OCI-LY3 (cell line): ENCODE results near the gene SERPINA1.

Experiments used
- H2AFZ ChIP-seq: fragments of 200-600, 300-600 bp; shearing (Covaris generic); 2 replicates; pipeline ENCODE4 v1.6.0; 2014; ENCODE audit warnings: antibody characterized with exemption, low read depth, low read length
- H3K27ac ChIP-seq: fragments of 200-600, 300-600 bp; sonication (generic); 2 replicates; pipeline ENCODE4 v1.5.1; 2014; ENCODE audit warnings: mild to moderate bottlenecking, low read length, moderate library complexity, mixed read lengths
- H3K27me3 ChIP-seq: fragments of 200-600, 300-600 bp; sonication (generic); 2 replicates; pipeline ENCODE4 v1.6.1; 2014; ENCODE audit warnings: low read depth, low read length, mixed read lengths
- H3K36me3 ChIP-seq: fragments of 200-600, 300-600 bp; sonication (generic); replicated peaks from 2 replicates; pipeline ENCODE3; 2014; ENCODE audit warnings: low read depth, low read length, mixed read lengths
- H3K4me1 ChIP-seq: fragments of 300-600, 200-600 bp; sonication (generic); 2 replicates; pipeline ENCODE4 v1.6.1; 2014; ENCODE audit warnings: low read length, mixed read lengths
- H3K4me2 ChIP-seq: fragments of 200-600, 300-600 bp; sonication (generic); 2 replicates; pipeline ENCODE4 v1.6.1; 2014; ENCODE audit warnings: low read length, mixed read lengths
- H3K4me3 ChIP-seq: fragments of 300-600, 200-600 bp; sonication (generic); 2 replicates; pipeline ENCODE4 v1.5.1; 2014; ENCODE audit warnings: antibody characterized with exemption, mild to moderate bottlenecking, low read length, moderate library complexity
- H3K79me2 ChIP-seq: fragments of 300-600, 200-600 bp; shearing (Covaris generic); 2 replicates; pipeline ENCODE4 v1.6.1; 2014; ENCODE audit warnings: mild to moderate bottlenecking, low read length, mixed read lengths
- H3K9ac ChIP-seq: fragments of 300-600, 200-600 bp; shearing (Covaris generic); 2 replicates; pipeline ENCODE4 v1.6.0; 2014; ENCODE audit warnings: mild to moderate bottlenecking, low read length, moderate library complexity
- H3K9me3 ChIP-seq: fragments of 200-600, 300-600 bp; shearing (Covaris generic); 2 replicates; pipeline ENCODE4 v1.6.1; 2014; ENCODE audit warnings: low read length, mixed read lengths; ENCODE audit not compliant: insufficient read depth
- H4K20me1 ChIP-seq: fragments of 200-600, 300-600 bp; sonication (generic); 2 replicates; pipeline ENCODE4 v1.6.1; 2016; ENCODE audit warnings: low read length, mixed read lengths; ENCODE audit not compliant: insufficient read depth
- CTCF ChIP-seq: fragments of 200-600, 300-600 bp; sonication (generic); IDR thresholded peaks from 2 replicates; pipeline ENCODE4 v1.5.1; 2014; ENCODE audit warnings: antibody characterized with exemption, low read length, low read depth
- EZH2phosphoT487 ChIP-seq: fragments of 200-600 bp; shearing (Covaris generic); IDR thresholded peaks from 2 replicates; pipeline ENCODE4 v1.6.1; 2018; ENCODE audit warnings: antibody characterized with exemption, mixed run types, low read depth

The SERPINA1 gene

GRCh38 chr14:94338023-94338422, 50.4 kb downstream of the SERPINA1 start:
- TF ChIP-seq EZH2phosphoT487 = no peak
- TF ChIP-seq CTCF = no peak
- H3K27ac ChIP-seq = no peak overlapping the region

GRCh38 chr14:94337274-94337673, 51.1 kb downstream of the SERPINA1 start:
- Histone ChIP-seq H4K20me1 (no peaks in the 10 kb centered on the region), H2AFZ (no peak overlapping the region), H3K4me3 (no peak overlapping the region), H3K79me2 (no peaks in the 10 kb centered on the region), H3K27ac (no peak overlapping the region), H3K27me3 (no peaks in the 10 kb centered on the region), H3K9me3 (peaks cover 8% of the 10 kb centered on the region), H3K36me3 (peaks cover 7% of the 10 kb centered on the region), H3K4me2 (no peak overlapping the region), H3K9ac (no peak overlapping the region), H3K4me1 (peaks cover 8% of the 10 kb centered on the region; the same call in 1 of the 2 replicates)
- no peak for TF ChIP-seq EZH2phosphoT487
- TF ChIP-seq CTCF = no peak

More at GRCh38 chr14:94338023-94338422, 50.4 kb downstream of the SERPINA1 start:
- peaks cover 8% of the 10 kb centered on the region for H3K9me3 ChIP-seq
- H2AFZ ChIP-seq = no peak overlapping the region
- H3K79me2 ChIP-seq = no peaks in the 10 kb centered on the region
- H4K20me1 ChIP-seq = no peaks in the 10 kb centered on the region
- H3K4me3 ChIP-seq = no peak overlapping the region
- no peak overlapping the region for H3K4me2 ChIP-seq
- H3K9ac ChIP-seq = no peak overlapping the region
- no peaks in the 10 kb centered on the region for H3K27me3 ChIP-seq
- H3K36me3 ChIP-seq = peaks cover 13% of the 10 kb centered on the region
- peaks cover 10% of the 10 kb centered on the region; the same call in 1 of the 2 replicates for H3K4me1 ChIP-seq

- Histone ChIP-seq H3K79me2 (no peaks in the 10 kb centered on the region), H4K20me1 (no peaks in the 10 kb centered on the region), H3K4me1 (no peaks in the 10 kb centered on the region), H3K36me3 (peaks cover 2% of the 10 kb centered on the region), H3K4me3 (no peak overlapping the region), H3K4me2 (no peak overlapping the region), H3K27me3 (no peaks in the 10 kb centered on the region), H2AFZ (no peak overlapping the region), H3K9me3 (no peaks in the 10 kb centered on the region; the same call in 1 of the 2 replicates), H3K9ac (no peak overlapping the region), H3K27ac (no peak overlapping the region)
- TF ChIP-seq CTCF = no peak
- TF ChIP-seq EZH2phosphoT487 = no peak
Measured at GRCh38 chr14:94334872-94335271, 53.5 kb downstream of the SERPINA1 start.

- no peaks in the 10 kb centered on the region for H3K9me3 ChIP-seq
- TF ChIP-seq CTCF = no peak
Measured at GRCh38 chr14:94332587-94332986, 55.8 kb downstream of the SERPINA1 start.

More at GRCh38 chr14:94332587-94332986, 55.8 kb downstream of the SERPINA1 start:
- H3K4me2 ChIP-seq = no peak overlapping the region
- no peaks in the 10 kb centered on the region for H4K20me1 ChIP-seq
- H3K79me2 ChIP-seq = no peaks in the 10 kb centered on the region
- no peak overlapping the region for H3K9ac ChIP-seq
- no peaks in the 10 kb centered on the region for H3K4me1 ChIP-seq
- no peaks in the 10 kb centered on the region for H3K36me3 ChIP-seq
- no peak overlapping the region for H2AFZ ChIP-seq
- no peak overlapping the region for H3K27ac ChIP-seq
- H3K4me3 ChIP-seq = no peak overlapping the region
- H3K27me3 ChIP-seq = no peaks in the 10 kb centered on the region
